Duodenal mucosa (tissue), 2 donors: ENCODE data around the gene USP11.

Source experiments
- H3K27ac ChIP-seq: one replicate; pipeline ENCODE4 v1.7.0; 2013; ENCODE audit warnings: low read depth, low read length
- H3K27me3 ChIP-seq, 2 donors: one replicate each; pipeline ENCODE4 v1.7.0; 2013; ENCODE audit warnings: low read length in 2 of 2, control low read depth in 1 of 2; ENCODE audit not compliant: insufficient read depth in 2 of 2, control insufficient read depth in 1 of 2
- H3K36me3 ChIP-seq, 2 donors: one replicate each; pipeline ENCODE4 v1.7.0; 2013; ENCODE audit warnings: low read length in 2 of 2, control low read depth in 1 of 2; ENCODE audit not compliant: insufficient read depth in 2 of 2, control insufficient read depth in 1 of 2
- H3K4me1 ChIP-seq, 2 donors: one replicate each; pipeline ENCODE4 v1.7.0; 2013; ENCODE audit warnings: low read length in 2 of 2, control low read depth in 1 of 2; ENCODE audit not compliant: insufficient read depth in 2 of 2, control insufficient read depth in 1 of 2
- H3K4me3 ChIP-seq, 2 donors: one replicate each; pipeline ENCODE4 v1.7.0; 2013; ENCODE audit warnings: low read length in 2 of 2, low read depth in 1 of 2
- H3K9ac ChIP-seq, 2 donors: one replicate each; pipeline ENCODE4 v1.7.0; 2013; ENCODE audit warnings: low read length in 2 of 2, low read depth in 1 of 2
- H3K9me3 ChIP-seq, 2 donors: one replicate each; pipeline ENCODE4 v1.7.0; 2013; ENCODE audit warnings: low read length in 2 of 2, control low read depth in 1 of 2; ENCODE audit not compliant: control insufficient read depth in 1 of 2

Gene USP11

DNA sequence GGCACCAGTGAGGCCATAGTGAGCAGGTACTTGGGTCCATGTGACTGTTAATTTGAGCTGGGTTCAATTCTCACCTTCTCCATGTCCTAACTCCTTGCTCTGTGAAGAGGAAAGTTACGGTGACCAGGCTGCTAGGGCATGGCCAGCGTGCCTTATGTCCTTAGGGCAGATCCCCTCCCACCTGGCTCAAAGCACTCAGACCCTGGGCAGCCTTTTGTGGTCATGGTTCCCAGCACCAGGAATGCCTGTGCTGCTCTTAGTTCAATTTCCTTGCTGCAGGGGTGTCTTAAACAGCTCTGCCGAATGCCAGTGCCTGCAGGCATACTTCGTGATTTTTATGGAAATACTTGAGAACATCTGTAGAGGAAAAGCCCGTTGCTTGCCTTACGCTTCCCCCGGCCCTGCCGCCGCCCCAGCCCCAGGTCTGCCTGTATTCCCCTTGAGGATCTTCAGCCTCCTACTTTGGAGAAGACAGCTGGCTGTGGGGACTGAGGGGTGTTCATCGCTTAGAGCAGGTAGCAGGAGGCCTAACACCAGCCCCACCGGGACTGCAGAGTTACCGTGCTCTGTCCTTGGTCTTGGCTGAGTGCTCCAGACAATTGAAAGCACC lies 17.4 kb upstream of the USP11 start:
- H3K27me3 ChIP-seq = no peaks in the 10 kb centered on the region
- no peak overlapping the region for H3K4me3 ChIP-seq
- H3K4me1 ChIP-seq = peaks cover 14 to 16% of the 10 kb centered on the region in 2 donors
- H3K27ac ChIP-seq = no peak overlapping the region
- H3K9ac ChIP-seq = no peak overlapping the region
- H3K36me3 ChIP-seq = peaks cover 34 to 57% of the 10 kb centered on the region in 2 donors
- no peaks in the 10 kb centered on the region for H3K9me3 ChIP-seq

DNA sequence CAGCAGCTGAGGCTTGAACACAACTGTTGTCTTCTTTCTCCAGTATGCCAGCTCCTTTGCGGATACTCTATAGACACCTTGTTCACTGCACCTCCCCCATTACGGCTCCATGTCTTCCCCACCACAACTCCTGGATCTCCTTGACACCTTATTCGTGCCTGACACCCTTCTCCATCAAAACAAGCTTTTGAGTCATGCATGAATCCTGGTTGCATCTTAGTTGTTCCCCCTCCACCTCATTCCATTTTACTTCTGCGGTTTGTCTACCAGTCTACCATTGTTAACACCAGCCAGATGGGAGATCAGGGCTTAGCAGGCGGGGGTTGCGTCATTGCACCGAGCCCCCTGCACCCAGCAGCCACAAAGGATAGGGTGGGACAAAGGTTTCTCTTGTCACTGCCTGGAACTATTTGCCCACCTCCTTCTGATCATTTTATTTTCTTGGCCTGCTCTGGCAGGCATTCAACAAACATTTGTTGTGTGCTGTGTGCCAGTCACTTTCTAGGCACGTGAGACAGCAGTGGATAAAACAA lies 16.4 kb upstream of the USP11 start:
- Histone ChIP-seq H3K4me1 (peaks cover 22 to 23% of the 10 kb centered on the region in 2 donors), H3K9ac (peak overlapping the region in 1 of 2 donors; percentile 56), H3K27ac (peak overlapping the region; percentile 75), H3K36me3 (peaks cover 25 to 47% of the 10 kb centered on the region in 2 donors), H3K27me3 (no peaks in the 10 kb centered on the region), H3K9me3 (no peaks in the 10 kb centered on the region), H3K4me3 (no peak overlapping the region)

DNA sequence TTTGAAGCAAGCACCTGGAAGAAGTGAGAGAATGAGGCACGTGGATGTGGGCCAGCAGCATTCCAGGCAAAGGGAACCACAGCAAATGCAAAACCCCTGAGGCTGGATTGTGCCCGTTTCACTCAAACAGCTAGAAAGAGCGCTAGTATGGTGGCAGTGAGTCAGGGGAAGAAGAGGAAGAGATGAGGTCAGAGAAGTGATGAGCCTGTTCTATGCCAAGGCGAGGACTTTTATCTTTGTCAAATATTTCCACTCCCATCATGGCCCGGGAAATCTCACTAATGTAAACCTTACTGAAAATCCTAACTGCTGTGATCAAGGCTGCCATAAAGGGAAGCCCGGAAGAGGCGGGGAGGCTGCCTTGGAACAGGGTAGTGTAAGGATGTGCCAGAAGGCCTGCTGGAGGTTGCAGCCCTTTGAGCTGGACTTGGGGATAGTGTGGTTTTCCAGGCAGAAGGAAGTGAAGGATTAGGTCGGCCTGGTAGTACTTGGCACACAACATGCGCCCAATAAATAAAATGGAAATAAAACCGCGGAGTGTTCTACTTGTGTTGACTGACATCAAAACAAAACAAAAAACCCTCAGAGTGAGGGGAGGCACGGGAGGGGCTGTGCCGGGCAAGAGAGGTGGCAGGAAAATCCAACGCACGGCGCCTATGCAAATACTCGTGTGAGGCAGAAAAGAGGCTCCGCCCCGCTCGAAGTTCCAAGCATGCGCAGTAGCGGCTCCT lies 15.5 kb upstream of the USP11 start:
- H3K9ac ChIP-seq = peak overlapping the region; percentile 54 to 56
- H3K4me1 ChIP-seq = peaks cover 22 to 23% of the 10 kb centered on the region in 2 donors
- H3K36me3 ChIP-seq = peaks cover 21 to 39% of the 10 kb centered on the region in 2 donors
- peak overlapping the region; percentile 75 for H3K27ac ChIP-seq
- peak overlapping the region; percentile 46 to 54 for H3K4me3 ChIP-seq
- no peaks in the 10 kb centered on the region for H3K9me3 ChIP-seq
- H3K27me3 ChIP-seq = no peaks in the 10 kb centered on the region

DNA sequence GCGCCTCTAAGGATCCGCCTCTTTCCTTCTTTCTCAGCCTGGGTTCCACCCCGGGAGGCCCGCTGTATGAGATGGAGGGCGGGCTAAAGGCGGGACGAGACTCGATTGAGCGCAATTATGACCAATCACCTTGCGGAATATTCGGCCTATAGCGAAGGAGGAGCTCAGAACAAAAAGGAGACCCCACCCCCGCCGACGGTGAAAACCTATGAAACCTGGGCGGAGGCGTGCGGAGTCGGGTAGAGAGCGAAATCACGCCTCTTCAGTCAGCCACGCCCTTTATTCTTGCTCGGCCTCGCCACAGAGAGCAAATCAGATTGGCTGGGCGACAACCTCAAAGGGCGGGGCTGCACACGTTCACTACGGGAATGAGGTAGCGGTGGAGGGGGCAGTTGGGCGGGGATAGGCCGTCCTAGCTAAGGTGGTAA lies 14.9 kb upstream of the USP11 start:
- peak overlapping the region; percentile 97 for H3K27ac ChIP-seq
- peaks cover 15 to 34% of the 10 kb centered on the region in 2 donors for H3K36me3 ChIP-seq
- H3K4me3 ChIP-seq = peak overlapping the region; percentile 82 to 83
- no peaks in the 10 kb centered on the region for H3K27me3 ChIP-seq
- H3K9ac ChIP-seq = peak overlapping the region; percentile 77 to 93
- peaks cover 22 to 23% of the 10 kb centered on the region in 2 donors for H3K4me1 ChIP-seq
- no peaks in the 10 kb centered on the region for H3K9me3 ChIP-seq

DNA sequence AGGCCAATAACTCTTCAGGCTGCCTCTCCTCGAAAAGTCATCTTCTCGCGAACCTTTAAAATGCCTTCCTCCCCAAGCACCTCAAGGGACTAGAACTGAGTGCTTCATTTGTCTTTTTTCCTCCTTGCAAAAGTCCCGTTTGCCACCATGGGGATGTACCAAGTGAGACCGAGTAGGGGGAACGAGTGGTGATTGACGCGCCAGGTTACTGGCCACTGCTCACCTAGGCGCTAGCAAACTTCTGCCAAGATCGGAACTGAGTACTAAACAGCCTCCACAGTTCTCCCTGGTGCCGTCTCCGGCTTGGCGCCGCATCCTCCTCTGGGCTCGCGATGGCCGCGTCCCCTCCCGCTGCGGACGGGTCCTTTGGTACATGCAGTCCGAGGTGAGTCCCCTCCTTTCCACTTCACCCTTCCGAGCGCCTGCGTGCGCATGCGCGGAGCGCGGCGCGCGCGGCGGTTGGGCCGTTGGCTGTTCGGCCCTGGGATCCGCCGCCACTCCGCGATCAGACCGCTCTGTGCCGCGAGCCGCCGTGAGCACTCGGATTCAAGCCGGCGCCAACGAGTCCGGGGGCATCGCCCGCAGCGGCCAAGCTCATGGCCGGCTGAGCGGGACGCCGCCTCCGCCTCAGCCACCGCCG lies 14.4 kb upstream of the USP11 start, which contains the start of gene CDK16:
TSS of gene CDK16 (plus strand) at position 402 of the 640 bp plus-strand sequence. CDS start 4,877 bp downstream, outside the sequence.
- peak within 1 kb of the TSS; percentile 82 to 83 for H3K4me3 ChIP-seq
- H3K9me3 ChIP-seq = no peaks in the 10 kb centered on the region
- H3K36me3 ChIP-seq = peaks cover 16 to 36% of the 10 kb centered on the region in 2 donors
- H3K4me1 ChIP-seq = peaks cover 22 to 23% of the 10 kb centered on the region in 2 donors
- peak within 1 kb of the TSS; percentile 77 to 93 for H3K9ac ChIP-seq
- H3K27me3 ChIP-seq = no peaks in the 10 kb centered on the region
- H3K27ac ChIP-seq = peak within 1 kb of the TSS; percentile 97

DNA sequence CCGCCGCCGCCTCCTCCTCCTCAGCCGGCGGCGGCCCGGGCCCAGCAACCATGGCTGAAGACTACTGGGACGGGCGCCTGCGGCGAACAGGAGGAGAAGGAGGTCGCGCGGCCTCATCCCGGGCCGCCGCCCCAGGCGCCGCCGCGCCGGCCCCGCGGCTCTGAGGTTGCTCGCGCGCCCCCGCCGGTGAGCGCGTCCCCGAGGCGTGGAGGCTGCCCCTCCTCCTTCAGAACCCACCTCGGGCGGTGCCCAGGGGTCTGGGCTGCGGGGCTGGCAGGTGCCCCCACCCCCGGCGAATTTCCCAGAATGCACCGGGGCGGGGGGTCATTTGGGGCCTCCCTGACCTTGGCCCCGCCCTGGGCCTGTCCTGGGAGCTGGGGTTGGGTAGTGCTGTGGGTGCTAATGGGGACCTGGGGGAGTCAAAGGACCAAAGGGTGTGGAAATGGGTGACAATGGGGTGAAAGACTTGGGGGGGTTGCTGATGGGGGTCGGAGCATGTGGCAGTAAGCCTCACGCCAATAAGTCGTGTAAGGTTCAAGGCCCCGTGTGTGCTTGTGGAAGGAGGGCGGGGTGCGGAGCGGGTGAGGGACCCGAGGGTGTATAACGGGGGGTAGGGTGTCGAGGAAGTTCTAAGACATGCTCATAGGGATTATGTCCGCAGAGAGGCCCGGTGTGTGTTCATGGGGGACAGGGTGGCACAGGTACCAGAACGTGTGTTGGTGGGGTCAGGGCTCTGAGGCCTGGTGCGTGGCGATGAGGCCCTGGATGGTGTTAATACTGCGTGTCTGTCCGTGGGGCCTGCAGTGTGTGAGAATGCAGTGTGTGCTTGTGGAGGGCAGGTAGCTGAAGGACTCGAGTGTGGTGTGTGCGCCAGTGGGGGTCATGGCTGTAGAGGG lies 13.6 kb upstream of the USP11 start:
- peaks cover 22 to 23% of the 10 kb centered on the region in 2 donors for H3K4me1 ChIP-seq
- no peaks in the 10 kb centered on the region for H3K27me3 ChIP-seq
- peak overlapping the region; percentile 97 for H3K27ac ChIP-seq
- peak overlapping the region; percentile 77 to 93 for H3K9ac ChIP-seq
- peak overlapping the region; percentile 82 to 83 for H3K4me3 ChIP-seq
- H3K9me3 ChIP-seq = no peaks in the 10 kb centered on the region
- H3K36me3 ChIP-seq = peaks cover 14 to 38% of the 10 kb centered on the region in 2 donors

DNA sequence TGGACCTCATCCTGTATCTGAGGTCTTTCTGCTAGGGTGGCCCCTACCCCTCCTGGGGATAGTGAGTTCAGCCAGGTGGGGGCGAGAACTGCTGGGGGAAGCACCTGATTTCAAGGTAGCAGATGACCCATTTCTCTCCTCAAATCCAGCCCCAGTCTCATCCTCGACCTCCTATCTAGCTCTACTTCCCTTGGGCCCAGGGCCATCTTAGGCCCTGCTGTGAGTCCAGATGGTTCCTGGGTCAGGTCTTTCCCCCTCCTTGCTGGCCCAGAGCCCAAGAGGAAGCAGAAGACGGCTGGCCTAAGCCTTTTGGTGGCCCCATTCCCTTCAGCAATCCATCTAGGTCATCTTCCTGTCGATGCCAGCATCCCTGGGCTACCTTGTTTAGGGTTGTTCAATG lies 11.1 kb upstream of the USP11 start:
- no peak overlapping the region for H3K4me3 ChIP-seq
- no peak overlapping the region for H3K27ac ChIP-seq
- peaks cover 20 to 40% of the 10 kb centered on the region in 2 donors for H3K36me3 ChIP-seq
- H3K9ac ChIP-seq = no peak overlapping the region
- H3K4me1 ChIP-seq = peaks cover 18 to 22% of the 10 kb centered on the region in 2 donors
- no peaks in the 10 kb centered on the region for H3K9me3 ChIP-seq
- no peaks in the 10 kb centered on the region for H3K27me3 ChIP-seq

DNA sequence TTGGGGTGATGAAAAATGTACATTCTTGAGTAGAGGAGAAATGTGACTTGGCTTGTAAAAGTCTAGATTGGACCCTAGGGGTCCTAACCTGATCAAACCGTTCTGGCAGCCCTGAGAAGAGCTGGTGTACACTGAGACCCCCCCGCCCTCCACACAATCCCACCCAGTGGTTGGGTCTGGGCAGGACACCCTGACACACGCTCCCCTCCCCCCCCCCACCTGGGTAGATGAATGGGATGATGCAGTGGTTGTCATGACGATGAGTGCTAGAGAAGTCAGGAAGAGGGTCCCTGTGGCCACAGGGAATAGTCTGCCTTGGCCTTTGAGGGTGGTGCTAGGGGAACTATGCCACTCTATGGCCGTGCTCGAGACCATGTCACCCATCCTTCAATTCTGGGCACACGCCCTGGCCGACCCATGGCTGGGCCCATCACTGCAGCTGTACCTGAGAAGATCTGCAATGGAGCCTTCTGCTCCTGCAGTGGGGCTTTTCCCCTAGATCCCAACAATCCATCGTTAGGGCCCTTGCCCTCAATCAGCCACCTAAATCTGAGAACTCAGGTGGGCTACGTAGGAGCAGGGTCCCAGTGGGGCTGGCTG lies 10.0 kb upstream of the USP11 start:
- Histone ChIP-seq H3K27me3 (no peaks in the 10 kb centered on the region), H3K4me3 (no peak overlapping the region), H3K4me1 (peaks cover 13 to 18% of the 10 kb centered on the region in 2 donors), H3K27ac (no peak overlapping the region), H3K9me3 (no peaks in the 10 kb centered on the region), H3K36me3 (peaks cover 20 to 47% of the 10 kb centered on the region in 2 donors), H3K9ac (no peak overlapping the region)
